HepG2 (cell line): ENCODE data around the gene TM4SF1. TPM values are rescaled to one million over a fixed set of nuclear protein-coding genes. Genes with fewer than 3 reads are reported as not detected.
A peak's percentile ranks its signal among the peaks of the same experiment; 100 is the strongest.

ENCODE experiments used
- AGO1 ChIP-seq: fragments of 200-400 bp; formaldehyde crosslinking; IDR thresholded peaks from 2 replicates; pipeline ENCODE4 v1.6.1; 2017; ENCODE audit warnings: mild to moderate bottlenecking, low read depth, low read length, moderate library complexity; ENCODE audit not compliant: poor library complexity, severe bottlenecking
- ARHGAP35 ChIP-seq: sonication (generic); formaldehyde crosslinking; IDR thresholded peaks from 2 replicates; pipeline ENCODE4 v1.9.0; 2022; ENCODE audit warnings: mild to moderate bottlenecking, inconsistent platforms, moderate library complexity, missing genetic modification reagents, borderline replicate concordance
- ATM ChIP-seq: fragments of 450-650 bp; IDR thresholded peaks from 2 replicates; pipeline ENCODE4 v1.7.1; 2017; ENCODE audit warnings: mild to moderate bottlenecking, borderline replicate concordance
- ELF3 ChIP-seq: IDR thresholded peaks from 2 replicates; pipeline ENCODE4 v1.6.1; 2016; ENCODE audit warnings: missing genetic modification reagents, missing compliant biosample characterization
- FOXP4 ChIP-seq: sonication (generic); formaldehyde crosslinking; IDR thresholded peaks from 2 replicates; pipeline ENCODE4 v1.4.0; 2020; ENCODE audit warnings: missing genetic modification reagents
- HES4 ChIP-seq: sonication (generic); formaldehyde crosslinking; IDR thresholded peaks from 2 replicates; pipeline ENCODE4 v1.9.0; 2021; ENCODE audit warnings: mild to moderate bottlenecking, missing genetic modification reagents, borderline replicate concordance
- HNF4G ChIP-seq, 2 experiments: sonication (generic) in 1 of 2; formaldehyde crosslinking in 1 of 2; IDR thresholded peaks; 2 replicates each; pipeline versions ENCODE4 v1.4.0 to v1.6.1; 2011 to 2020; ENCODE audit warnings: borderline replicate concordance in 2 of 2, low read depth in 2 of 2, mild to moderate bottlenecking in 2 of 2, low read length in 1 of 2, missing genetic modification reagents in 1 of 2, moderate library complexity in 1 of 2
- MIXL1 ChIP-seq: IDR thresholded peaks from 2 replicates; pipeline ENCODE4 v1.6.1; 2016
- NFYC ChIP-seq: IDR thresholded peaks from 2 replicates; pipeline ENCODE4 v1.6.1; 2016; ENCODE audit warnings: missing genetic modification reagents, missing compliant biosample characterization
- PITX1 ChIP-seq: sonication (generic); formaldehyde crosslinking; IDR thresholded peaks from 2 replicates; pipeline ENCODE4 v1.5.1; 2020; ENCODE audit warnings: mild to moderate bottlenecking, missing genetic modification reagents
- SAFB2 ChIP-seq: sonication (generic); formaldehyde crosslinking; IDR thresholded peaks from 2 replicates; pipeline ENCODE4 v1.5.1; 2020; ENCODE audit warnings: missing genetic modification reagents, low read depth, mild to moderate bottlenecking, borderline replicate concordance
- SRF ChIP-seq: IDR thresholded peaks from 2 replicates; pipeline ENCODE4 v1.6.1; 2011; ENCODE audit warnings: mild to moderate bottlenecking, low read depth, low read length, moderate library complexity
- TFAP4 ChIP-seq: sonication (generic); IDR thresholded peaks from 2 replicates; pipeline ENCODE4 v1.6.1; 2016; ENCODE audit warnings: low read depth, borderline replicate concordance
- ZBTB3 ChIP-seq: sonication (generic); formaldehyde crosslinking; IDR thresholded peaks from 2 replicates; pipeline ENCODE4 v1.4.0; 2020; ENCODE audit warnings: low read depth, mild to moderate bottlenecking, moderate library complexity, missing genetic modification reagents, borderline replicate concordance
- ZBTB44 ChIP-seq: sonication (generic); formaldehyde crosslinking; IDR thresholded peaks from 2 replicates; pipeline ENCODE4 v1.4.0; 2020; ENCODE audit warnings: missing genetic modification reagents
- ZBTB7B ChIP-seq: sonication (generic); formaldehyde crosslinking; IDR thresholded peaks from 2 replicates; pipeline ENCODE4 v1.4.0; 2020; ENCODE audit warnings: missing genetic modification reagents
- ZNF3 ChIP-seq: IDR thresholded peaks from 2 replicates; pipeline ENCODE4 v1.7.0; 2017; ENCODE audit warnings: inconsistent platforms
- ZNF335 ChIP-seq: sonication (generic); formaldehyde crosslinking; IDR thresholded peaks from 2 replicates; pipeline ENCODE4 v1.4.0; 2020; ENCODE audit warnings: missing genetic modification reagents
- ZNF432 ChIP-seq: sonication (generic); formaldehyde crosslinking; IDR thresholded peaks from 2 replicates; pipeline ENCODE4 v1.5.0; 2020; ENCODE audit warnings: missing genetic modification reagents, mild to moderate bottlenecking, borderline replicate concordance
- ZNF556 ChIP-seq: sonication (generic); formaldehyde crosslinking; IDR thresholded peaks from 2 replicates; pipeline ENCODE4 v1.4.0; 2020; ENCODE audit warnings: mild to moderate bottlenecking, missing genetic modification reagents, borderline replicate concordance
- ZNF816 ChIP-seq: sonication (generic); formaldehyde crosslinking; IDR thresholded peaks from 2 replicates; pipeline ENCODE4 v1.8.0; 2022; ENCODE audit warnings: missing genetic modification reagents, mild to moderate bottlenecking, borderline replicate concordance
- polyA plus RNA-seq, 8 experiments: library from polyadenylated mRNA; depleted of rRNA in 3 of 8; stranded (reverse) in 7 of 8; unstranded in 1 of 8; fragments of >200 nt; fragmentation: Illumina TruSeq in 4 of 8; extraction: Trizol in 4 of 8; gene quantifications; 2 replicates each; pipeline versions ENCODE4 v1.2.1 to v1.2.3, GENCODE V29; 2011 to 2016; ENCODE audit warnings: low read depth in 4 of 8, missing spikeins in 1 of 8, mixed read lengths in 1 of 8; ENCODE audit not compliant: insufficient read depth in 1 of 8
- total RNA-seq, 5 experiments: library from RNA; depleted of rRNA; stranded (reverse); fragments of >200 nt; fragmentation: Illumina TruSeq; extraction: Trizol; gene quantifications; 2 replicates each; pipeline ENCODE4 v1.2.3, GENCODE V29; 2016; ENCODE audit warnings: low read depth in 1 of 5
- TF ChIP-seq, protein P1 (sequence below): IDR thresholded peaks from 2 replicates; pipeline ENCODE4 v1.6.1; 2018; ENCODE audit warnings: missing genetic modification reagents, mild to moderate bottlenecking, missing compliant biosample characterization

The TM4SF1 gene
- total and polyA plus RNA-seq, 2 of the 13 experiments (the other 11 are each of a cell fraction or from before 2014, with no cell fraction given) = 431 to 1,359 TPM

- no peak for TF ChIP-seq ARHGAP35 (CRISPR knock-in tag)
- 0 out of 2 replicates have a peak, but pooled peaks have one; percentile 47 for TF ChIP-seq FOXP4 (CRISPR knock-in tag)
- no peak for TF ChIP-seq ZNF432
- 0 out of 2 replicates have a peak, but pooled peaks have one; percentile 6 for TF ChIP-seq MIXL1 (CRISPR knock-in tag)
- peak; percentile 72; the same call in 1 of the 2 replicates for TF ChIP-seq ZNF335 (CRISPR knock-in tag)
- no peak for TF ChIP-seq ZBTB44 (CRISPR knock-in tag)
- no peak for TF ChIP-seq SAFB2 (CRISPR knock-in tag)
- TF ChIP-seq ZNF556 (CRISPR knock-in tag) = no peak
- 0 out of 2 replicates have a peak, but pooled peaks have one; percentile 31 for TF ChIP-seq ZBTB7B (CRISPR knock-in tag)
- TF ChIP-seq, protein P1, sequence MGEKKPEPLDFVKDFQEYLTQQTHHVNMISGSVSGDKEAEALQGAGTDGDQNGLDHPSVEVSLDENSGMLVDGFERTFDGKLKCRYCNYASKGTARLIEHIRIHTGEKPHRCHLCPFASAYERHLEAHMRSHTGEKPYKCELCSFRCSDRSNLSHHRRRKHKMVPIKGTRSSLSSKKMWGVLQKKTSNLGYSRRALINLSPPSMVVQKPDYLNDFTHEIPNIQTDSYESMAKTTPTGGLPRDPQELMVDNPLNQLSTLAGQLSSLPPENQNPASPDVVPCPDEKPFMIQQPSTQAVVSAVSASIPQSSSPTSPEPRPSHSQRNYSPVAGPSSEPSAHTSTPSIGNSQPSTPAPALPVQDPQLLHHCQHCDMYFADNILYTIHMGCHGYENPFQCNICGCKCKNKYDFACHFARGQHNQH (CRISPR knock-in tag) = peak; percentile 31; the same call in 1 of the 2 replicates
- no peak for TF ChIP-seq ZBTB3
- peak; percentile 84 for TF ChIP-seq NFYC
- no peak for TF ChIP-seq ATM
- TF ChIP-seq ZNF816 (CRISPR knock-in tag) = peak; percentile 88; the same call in 1 of the 2 replicates
- TF ChIP-seq ELF3 = peak; percentile 45; the same call in 1 of the 2 replicates
- no peak for TF ChIP-seq ZNF3 (CRISPR knock-in tag)
- no peak for TF ChIP-seq HES4 (CRISPR knock-in tag)
- no peak for TF ChIP-seq PITX1 (CRISPR knock-in tag)
- TF ChIP-seq AGO1 = no peak
- peak; percentile 70; the same call in 1 of the 2 replicates for TF ChIP-seq HNF4G (IDR thresholded peaks at IDR 0.05; ENCODE audit: borderline replicate concordance, low read depth, low read length)
- TF ChIP-seq HNF4G (CRISPR knock-in tag; IDR thresholded peaks at IDR 0.05; ENCODE audit: borderline replicate concordance, low read depth) = peak; percentile 35; the same call in 1 of the 2 replicates
- TF ChIP-seq SRF = no peak
- TF ChIP-seq TFAP4 = peak; percentile 17; the same call in 1 of the 2 replicates
Observed at GRCh38 chr3:149385617-149386298, 8.3 kb upstream of the TM4SF1 start (continued).
